Effector CD8-positive, alpha-beta T cell (primary cell): ENCODE measurements around the gene TFAM.

Experiments
- DNase-seq: peaks from one replicate; lab custom pipeline; 2025; lab: John Stamatoyannopoulos, UW

Gene TFAM

DNA sequence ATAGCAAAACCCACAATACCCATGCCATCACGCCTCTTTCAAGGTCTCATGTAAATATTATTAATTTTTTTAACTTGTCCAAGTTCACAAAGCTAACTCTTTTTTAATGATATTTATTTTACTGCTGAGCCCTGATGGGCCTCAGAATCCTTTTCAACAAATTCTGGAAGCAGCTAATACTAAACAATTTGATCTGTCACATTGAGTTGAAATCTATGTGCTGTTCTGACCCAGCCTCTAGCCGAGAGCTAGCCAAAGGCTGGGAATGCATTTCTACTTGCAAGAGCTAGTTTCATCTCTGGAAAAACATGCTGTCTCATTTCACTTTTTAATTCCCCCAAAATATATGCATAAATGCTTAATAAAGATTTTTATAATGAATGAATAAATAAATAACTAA, 47.9 kb downstream of the TFAM start:
- DNase-seq, result no peak

DNA sequence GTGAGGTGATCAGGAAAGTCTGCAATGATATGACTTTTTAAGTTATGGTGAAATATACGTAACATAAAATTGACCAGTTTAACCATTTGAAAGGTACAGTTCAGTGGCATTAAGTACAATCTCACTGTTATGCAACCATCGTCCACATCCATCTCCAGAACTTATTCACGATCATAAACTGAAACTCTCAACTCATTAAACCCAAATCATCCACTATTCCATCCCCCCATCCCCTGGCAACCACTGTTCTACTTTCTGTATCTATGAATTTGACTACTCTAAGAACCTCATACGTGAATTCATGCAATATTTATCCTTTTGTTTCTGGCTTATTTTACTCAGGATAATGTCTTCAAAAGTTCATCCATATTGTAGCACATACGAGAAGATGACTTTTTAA, 48.4 kb downstream of the TFAM start:
- DNase-seq, result no peak

DNA sequence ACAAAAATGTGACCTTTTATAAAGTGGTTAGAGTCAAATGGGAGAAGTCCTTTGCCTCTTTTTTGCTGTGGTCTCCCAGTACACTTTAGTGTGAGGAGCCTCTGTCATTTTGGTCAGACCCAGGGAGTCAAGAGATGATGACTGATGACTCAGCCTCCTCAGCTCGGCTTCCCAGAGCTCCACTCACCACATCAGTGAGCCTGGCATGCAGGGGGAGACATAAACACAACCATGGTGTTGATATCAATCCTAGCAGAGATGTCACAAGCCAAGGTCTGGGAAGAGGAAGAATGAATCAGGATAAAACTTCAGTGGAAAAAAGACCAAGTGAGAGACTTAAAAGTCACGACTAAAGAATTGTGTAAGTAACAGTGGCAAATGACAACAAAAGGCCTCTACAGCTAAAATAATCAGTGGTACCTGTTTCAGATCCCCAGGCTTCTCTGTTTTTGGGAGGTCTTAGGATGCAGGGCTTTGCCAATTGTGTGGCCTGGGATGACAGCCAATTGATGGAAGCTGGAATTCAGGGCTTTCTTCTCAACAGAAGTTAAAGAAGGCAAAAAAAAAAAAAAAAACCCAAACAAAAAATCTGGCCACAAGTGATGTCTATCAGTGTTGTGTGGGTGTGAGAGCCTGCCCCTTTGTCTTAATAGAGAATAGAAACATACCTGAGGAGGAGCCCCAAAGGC, 50.2 kb downstream of the TFAM start:
- DNase-seq, result no peak

DNA sequence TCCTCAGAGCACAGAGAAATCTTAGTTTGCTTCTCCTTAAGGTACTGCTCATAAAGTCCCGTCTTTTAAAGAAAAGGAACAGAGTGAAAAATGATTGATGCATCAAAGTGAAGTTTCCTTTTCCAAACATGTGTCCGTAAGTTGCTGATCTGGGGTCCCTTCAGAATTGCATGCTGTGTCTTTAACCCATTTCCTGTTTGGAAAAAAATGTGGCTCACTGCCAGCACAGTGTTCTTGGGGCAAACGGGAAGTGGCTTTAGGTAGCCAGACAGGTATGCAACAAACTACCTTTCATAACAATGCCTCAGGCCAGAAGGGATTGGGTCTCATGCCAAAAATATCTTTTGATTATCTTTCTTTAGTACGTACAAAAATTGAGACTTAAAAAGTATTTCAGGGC, 50.9 kb downstream of the TFAM start:
- DNase-seq, result no peak

DNA sequence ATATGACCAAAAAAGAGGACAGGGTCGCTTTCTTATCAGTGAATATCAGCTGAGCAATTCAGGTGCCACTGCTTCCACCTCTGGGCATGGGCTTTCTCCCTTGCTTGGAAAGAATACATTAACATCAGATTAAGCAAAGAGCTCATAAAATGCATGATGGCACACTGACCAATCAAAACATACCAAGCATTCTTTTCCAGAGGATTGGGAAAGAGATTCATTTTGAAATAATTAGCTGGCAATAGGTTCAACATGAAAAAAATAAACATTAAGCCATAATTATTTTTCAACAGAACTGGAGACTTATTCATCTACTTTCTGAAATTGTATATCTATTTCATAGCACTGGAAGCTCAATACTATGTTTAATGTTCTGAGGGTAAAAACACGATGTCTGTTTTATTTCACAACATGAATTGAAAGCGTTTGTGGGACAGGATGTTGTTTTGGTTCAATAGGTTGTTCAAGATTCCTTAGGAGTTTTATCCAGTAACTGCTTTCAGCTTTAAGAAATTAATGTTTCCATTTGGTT, 53.2 kb downstream of the TFAM start:
- no peak for DNase-seq

DNA sequence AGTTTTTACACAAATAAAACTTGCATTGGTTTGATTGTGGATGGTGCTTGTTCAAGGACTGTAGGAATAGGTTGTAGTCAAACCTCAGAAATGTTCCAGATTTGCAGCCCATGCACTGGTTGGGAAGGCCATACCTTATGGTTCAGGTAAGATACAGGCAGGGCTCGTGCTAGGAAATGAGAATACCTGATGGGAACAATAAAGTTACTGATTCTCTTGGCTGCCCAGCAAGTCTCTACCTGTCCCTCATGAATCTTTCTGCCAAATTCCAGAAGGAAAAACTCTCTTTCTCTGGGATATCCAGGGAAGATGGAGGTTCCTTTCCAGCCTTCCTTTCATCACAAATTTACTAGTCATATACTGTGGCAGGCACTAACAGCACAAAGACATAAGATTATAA, 53.8 kb downstream of the TFAM start:
- DNase-seq, result no peak

DNA sequence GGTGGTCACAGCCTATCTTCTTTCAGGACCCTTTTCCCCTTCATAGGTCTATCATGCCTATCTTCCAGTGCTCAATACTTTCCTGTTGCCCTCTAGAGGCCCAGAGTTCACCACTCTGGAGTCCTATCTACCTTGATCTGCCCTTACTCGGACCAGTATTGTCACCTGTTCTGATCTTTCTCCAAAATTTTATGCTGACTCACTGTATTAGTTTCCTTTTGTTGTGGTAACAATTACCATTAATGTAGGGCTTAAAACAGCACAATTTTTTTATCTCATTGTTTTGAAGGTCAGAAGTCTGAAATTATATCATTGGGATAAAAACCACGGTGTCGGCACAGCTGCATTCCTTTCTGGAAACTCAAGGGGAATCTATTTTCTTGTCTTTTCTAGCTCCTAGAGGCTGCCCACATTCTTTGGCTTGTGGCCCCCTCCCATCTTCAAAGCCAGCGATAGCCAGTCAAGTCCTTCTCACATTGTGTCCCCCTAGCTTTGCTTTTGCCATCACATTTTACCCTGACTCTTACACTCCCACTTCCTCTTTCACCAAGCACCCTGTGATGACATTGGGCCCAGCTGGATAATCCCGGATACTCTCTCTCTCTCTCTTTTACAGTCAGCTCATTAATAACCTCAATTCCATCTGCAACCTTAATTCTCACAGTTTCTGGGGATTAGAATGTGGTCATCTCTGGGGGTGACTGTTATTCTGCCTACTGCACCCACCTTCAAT, 54.6 kb downstream of the TFAM start:
- DNase-seq, result no peak

DNA sequence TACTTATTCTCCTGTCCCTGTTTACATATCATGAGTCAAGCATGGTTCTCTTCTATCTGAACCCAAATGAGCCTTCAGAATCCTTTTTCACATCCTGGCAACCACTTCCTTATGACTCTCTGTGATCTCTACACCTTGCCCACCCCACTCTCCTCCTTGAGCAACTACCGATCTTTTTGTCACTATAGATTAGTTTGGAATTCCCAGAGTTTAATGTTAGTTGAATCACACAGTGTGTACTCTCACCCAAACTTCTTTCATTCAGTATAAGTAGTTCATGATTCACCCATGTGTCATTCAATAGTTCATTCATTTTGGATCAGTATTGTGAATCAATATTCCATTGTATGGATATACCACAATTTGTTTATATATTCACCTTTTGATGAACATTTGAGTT, 55.3 kb downstream of the TFAM start:
- DNase-seq, result no peak

DNA sequence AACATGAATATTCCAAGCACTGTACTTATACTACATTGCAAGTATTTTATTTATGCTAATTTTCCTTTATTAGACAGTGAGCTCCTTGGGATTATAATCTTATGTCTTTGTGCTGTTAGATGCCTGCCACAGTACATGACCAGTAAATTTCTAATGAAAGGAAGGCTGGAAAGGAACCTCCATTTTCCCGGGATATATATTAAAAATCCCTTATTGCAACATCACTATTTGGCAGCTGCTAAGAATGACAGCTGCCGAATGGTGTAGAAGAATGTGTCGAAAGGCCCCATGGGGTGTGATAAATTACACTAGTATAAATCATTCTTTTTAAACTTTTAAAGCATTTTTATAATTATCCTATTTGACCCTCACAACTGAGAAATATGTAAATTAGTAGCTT, 59.1 kb downstream of the TFAM start:
- no peak for DNase-seq

DNA sequence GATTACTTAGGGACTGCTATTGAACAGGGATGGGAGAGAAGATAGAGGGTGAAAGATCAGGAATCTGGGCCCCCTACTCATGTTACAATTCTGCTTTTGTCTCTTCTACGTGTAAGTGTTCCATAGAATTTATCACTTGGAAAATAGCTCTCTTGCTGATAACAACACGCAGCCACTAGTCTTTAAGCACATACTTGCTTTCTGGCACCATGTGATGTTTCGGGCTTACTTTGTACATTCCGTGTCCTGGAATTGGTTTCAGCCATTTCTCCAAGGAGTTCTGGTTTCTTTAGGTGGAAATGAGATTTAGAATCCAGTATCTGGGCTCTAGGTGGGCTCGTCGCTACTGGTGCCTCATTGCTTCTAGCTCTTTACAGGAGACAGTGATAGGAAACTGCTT, 59.7 kb downstream of the TFAM start:
- DNase-seq, result no peak

DNA sequence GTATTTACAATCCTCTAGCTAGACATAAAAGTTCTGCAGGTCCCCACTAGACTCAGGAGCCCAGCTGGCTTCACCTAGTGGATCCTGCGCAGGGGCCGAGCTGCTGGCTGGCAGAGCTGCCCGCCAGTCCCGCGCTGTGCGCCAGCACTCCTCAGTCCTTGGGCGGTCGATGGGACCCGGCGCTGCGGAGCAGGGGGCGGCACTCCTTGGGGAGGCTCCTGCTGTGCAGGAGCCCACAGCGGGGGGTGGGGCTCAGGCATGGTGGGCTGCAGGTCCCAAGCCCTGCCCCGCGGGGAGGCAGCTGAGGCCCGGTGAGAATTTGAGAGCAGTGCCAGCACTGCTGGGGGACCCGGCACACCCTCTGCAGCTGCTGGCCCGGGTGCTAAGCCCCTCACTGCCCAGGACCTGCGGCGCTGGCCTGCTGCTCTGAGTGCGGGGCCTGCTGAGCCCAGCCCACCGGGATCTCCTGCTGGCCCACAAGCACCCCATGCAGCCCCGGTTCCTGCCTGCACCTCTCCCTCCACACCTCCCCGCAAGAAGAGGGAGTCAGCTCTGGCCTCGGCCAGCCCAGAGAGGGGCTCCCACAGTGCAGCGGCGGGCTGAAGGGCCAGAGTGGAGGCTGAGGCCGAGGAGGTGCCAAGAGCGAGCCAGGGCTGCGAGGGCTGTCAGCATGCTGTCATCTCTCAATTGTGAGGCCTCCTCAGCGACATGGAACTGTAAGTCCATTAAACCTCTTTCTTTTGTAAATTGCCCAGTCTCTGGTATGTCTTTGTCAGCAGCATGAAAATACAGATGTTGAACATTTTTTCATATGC, 63.1 kb downstream of the TFAM start:
- no peak for DNase-seq
